ENCODE results near the gene LGALS3BP. TPM values are rescaled to one million over a fixed set of nuclear protein-coding genes. Genes with fewer than 3 reads are reported as not detected.

Gene LGALS3BP
- total and polyA plus RNA-seq, 2 of the 13 experiments (the other 11 are each of a cell fraction or from before 2014, with no cell fraction given) = 137 to 332 TPM

- 35% methylated on average over 18 of the region's 18 CpGs for WGBS (ENCODE audit: low lambda C conversion rate)
- CTCF ChIA-PET (ENCODE audit: low intra/inter-chr PET ratio, low total read pairs) = no interaction called here
- BruUV-seq (replicated peaks) = no TSS peak
- TF ChIP-seq AGO1 (IDR thresholded peaks at IDR 0.05; ENCODE audit: low read depth, low read length, poor library complexity, severe bottlenecking) (no peak), IRF2 (CRISPR knock-in tag; IDR thresholded peaks at IDR 0.05) (peak; percentile 68), NKX3-1 (CRISPR knock-in tag; IDR thresholded peaks at IDR 0.05) (no peak), ZFYVE20 (CRISPR knock-in tag; IDR thresholded peaks at IDR 0.05; ENCODE audit: borderline replicate concordance, low read depth) (no peak), ZNF563 (CRISPR knock-in tag; IDR thresholded peaks at IDR 0.05) (peak; percentile 33; the same call in 1 of the 2 replicates), CBFB (CRISPR knock-in tag; IDR thresholded peaks at IDR 0.05) (no peak), SSRP1 (CRISPR knock-in tag; IDR thresholded peaks at IDR 0.05) (peak; percentile 80; the same call in 1 of the 2 replicates), ZNF333 (CRISPR knock-in tag; IDR thresholded peaks at IDR 0.05; ENCODE audit: borderline replicate concordance) (no peak), RCOR2 (CRISPR knock-in tag; IDR thresholded peaks at IDR 0.05) (peak; percentile 49; the same call in 1 of the 2 replicates), ZNF280D (CRISPR knock-in tag; IDR thresholded peaks at IDR 0.05) (no peak), KLF16 (CRISPR knock-in tag; IDR thresholded peaks at IDR 0.05) (peak in 1 of 2 experiments; percentile 47; a peak in 1 of 4 replicates), ZFAT (CRISPR knock-in tag; conservative IDR thresholded peaks at IDR 0.05) (no peak), SMYD3 (CRISPR knock-in tag; IDR thresholded peaks at IDR 0.05) (no peak), ZNF317 (CRISPR knock-in tag; IDR thresholded peaks at IDR 0.05) (peak; percentile 82; the same call in 1 of the 2 replicates), TFE3 (CRISPR knock-in tag; IDR thresholded peaks at IDR 0.05) (peak; percentile 58; the same call in 1 of the 2 replicates), ZNF329 (CRISPR knock-in tag; IDR thresholded peaks at IDR 0.05; ENCODE audit: low read depth) (no peak), JUNB (CRISPR knock-in tag; IDR thresholded peaks at IDR 0.05; ENCODE audit: borderline replicate concordance) (no peak; the same call in 1 of the 2 replicates), ZNF891 (CRISPR knock-in tag; IDR thresholded peaks at IDR 0.05) (peak; percentile 59; the same call in 1 of the 2 replicates), HNRNPH1 (optimal IDR thresholded peaks at IDR 0.05; ENCODE audit: low read depth, low read length) (no peak), GFI1 (CRISPR knock-in tag; IDR thresholded peaks at IDR 0.05; ENCODE audit: borderline replicate concordance) (no peak)
Observed at GRCh38 chr17:78933025-78933958, 46.4 kb downstream of the LGALS3BP start.

More at GRCh38 chr17:78933025-78933958, 46.4 kb downstream of the LGALS3BP start:
- Histone ChIP-seq H3K9ac (ENCODE audit: insufficient read depth, low read depth, low read length) (peak overlapping the region; percentile 46; the same call in 1 of the 2 replicates), H3K4me2 (ENCODE audit: low read depth, low read length) (peak overlapping the region; percentile 73), H3K36me3 (replicated peaks in 1 of 2; ENCODE audit: control insufficient read depth in 1 of 2, insufficient read depth in 2 of 2, low read length in 2 of 2) (no peaks in the 10 kb centered on the region), H4K20me1 (ENCODE audit: insufficient read depth, low read length) (no peaks in the 10 kb centered on the region), H3K79me2 (ENCODE audit: insufficient read depth, low read length) (no peaks in the 10 kb centered on the region), H2AFZ (ENCODE audit: low read length) (no peak overlapping the region), H3K27ac (ENCODE audit: extremely low read length, insufficient read depth, low read length) (peak overlapping the region; percentile 19), H3K9me3 (ENCODE audit: low read length) (no peaks in the 10 kb centered on the region), H3K4me1 (ENCODE audit: insufficient read depth, low read length) (peaks cover 41% of the 10 kb centered on the region), H3K27me3 (ENCODE audit: control insufficient read depth in 1 of 2, insufficient read depth in 2 of 2, low read length in 2 of 2) (peaks cover 11 to 62% of the 10 kb centered on the region in 2 experiments; a peak in 4 of 5 replicates), H3K4me3 (replicated peaks in 1 of 3; ENCODE audit: insufficient read depth in 1 of 3, low read depth in 2 of 3, low read length in 3 of 3) (peak overlapping the region in 1 of 3 experiments; percentile 61; a peak in 2 of 6 replicates)
- POLR2A ChIA-PET = interaction anchor here (1.2 to 2.6 kb wide), 12 partner anchors 8 to 94 kb away, joined by 3 to 20 read pairs (median 6); partner anchors contain the start of genes LGALS3BP and TIMP2
- in situ Hi-C loops (cut with HindIII; ENCODE audit: extremely low pct_ligation_motif_present, low pct_unique_long_range_greater_than_20kb) (no loop called here), intact Hi-C loops (cut with micrococcal nuclease; ENCODE audit: unreplicated experiment) (loop anchor here (5.0 to 10.0 kb wide), 2 partner anchors 66 to 1652 kb away; no protein-coding TSS in a partner anchor)
- peak; percentile 93 for DNase-seq (ENCODE audit: low spot score)
- FAIRE-seq = peak; percentile 62
- peak; percentile 86 for ATAC-seq

Measured in HepG2 (cell line).